PC-9 (cell line): Measurements from ENCODE around the gene LAMC2.

Experiments
- EZH2 ChIP-seq: fragments of 200-600 bp; sonication (generic); IDR thresholded peaks from 2 replicates; pipeline ENCODE4 v1.8.0; 2017; ENCODE audit warnings: antibody characterized with exemption, low read depth
- TF ChIP-seq, protein P1 (sequence below): fragments of 200-600 bp; sonication (generic); conservative IDR thresholded peaks from 2 replicates; pipeline ENCODE4 v1.6.1; 2017; ENCODE audit warnings: mixed run types, antibody characterized with exemption, mild to moderate bottlenecking, moderate library complexity

DNA sequence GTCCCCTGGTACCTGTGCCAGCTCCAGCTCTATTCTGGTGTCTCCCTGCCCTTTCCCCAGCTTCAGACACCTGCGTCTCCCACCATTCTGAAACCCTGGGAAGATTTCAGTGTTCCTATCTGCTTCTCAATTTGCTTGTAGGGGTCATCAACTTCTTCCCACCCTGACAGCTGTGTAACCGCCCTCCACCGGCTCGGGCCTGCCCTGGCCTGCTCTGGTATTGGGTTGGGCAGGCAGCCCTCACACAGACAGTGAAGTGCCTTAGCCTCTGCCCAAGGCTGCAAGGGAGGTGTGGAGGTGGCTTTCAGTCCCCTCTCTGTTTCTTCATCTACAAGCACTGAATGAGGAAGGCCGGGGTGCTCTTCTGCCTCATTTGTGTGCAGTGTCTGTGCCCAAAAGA lies 97.2 kb downstream of the LAMC2 start:
- TF ChIP-seq, protein P1, sequence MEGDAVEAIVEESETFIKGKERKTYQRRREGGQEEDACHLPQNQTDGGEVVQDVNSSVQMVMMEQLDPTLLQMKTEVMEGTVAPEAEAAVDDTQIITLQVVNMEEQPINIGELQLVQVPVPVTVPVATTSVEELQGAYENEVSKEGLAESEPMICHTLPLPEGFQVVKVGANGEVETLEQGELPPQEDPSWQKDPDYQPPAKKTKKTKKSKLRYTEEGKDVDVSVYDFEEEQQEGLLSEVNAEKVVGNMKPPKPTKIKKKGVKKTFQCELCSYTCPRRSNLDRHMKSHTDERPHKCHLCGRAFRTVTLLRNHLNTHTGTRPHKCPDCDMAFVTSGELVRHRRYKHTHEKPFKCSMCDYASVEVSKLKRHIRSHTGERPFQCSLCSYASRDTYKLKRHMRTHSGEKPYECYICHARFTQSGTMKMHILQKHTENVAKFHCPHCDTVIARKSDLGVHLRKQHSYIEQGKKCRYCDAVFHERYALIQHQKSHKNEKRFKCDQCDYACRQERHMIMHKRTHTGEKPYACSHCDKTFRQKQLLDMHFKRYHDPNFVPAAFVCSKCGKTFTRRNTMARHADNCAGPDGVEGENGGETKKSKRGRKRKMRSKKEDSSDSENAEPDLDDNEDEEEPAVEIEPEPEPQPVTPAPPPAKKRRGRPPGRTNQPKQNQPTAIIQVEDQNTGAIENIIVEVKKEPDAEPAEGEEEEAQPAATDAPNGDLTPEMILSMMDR, result no peak
- no peak for TF ChIP-seq EZH2
